HepG2 (cell line): Measurements from ENCODE around the gene TMED5. TPM values are rescaled to one million over a fixed set of nuclear protein-coding genes. Genes with fewer than 3 reads are reported as not detected.

Source experiments
- ATAC-seq: fragments of 200-7000 bp; cut with Tn5 transposase; 3 replicates; pipeline ENCODE4 v1.9.1; 2020; ENCODE audit warnings: mild to moderate bottlenecking, moderate library complexity
- BruUV-seq: library from RNA; stranded (reverse); fragments of 400-500 nt; replicated peaks from 2 replicates; lab custom pipeline; 2021; lab: Mats Ljungman, UMichigan
- CTCF ChIA-PET: fragments of 300-600 bp; formaldehyde crosslinking; extraction: SDS; loops from one replicate; lab custom pipeline; 2021; ENCODE audit warnings: low total read pairs, inconsistent platforms, low intra/inter-chr PET ratio; lab: Yijun Ruan, JAX
- POLR2A ChIA-PET: fragments of 350-600 bp; sonication (Branson Sonifier 250); formaldehyde crosslinking; loops from one replicate; lab custom pipeline; 2020; ENCODE audit warnings: antibody characterized with exemption, inconsistent platforms; lab: Yijun Ruan, JAX
- DNase-seq: peaks from one replicate; pipeline ENCODE4 v3.0.0-alpha.2; 2015; ENCODE audit warnings: low spot score
- FAIRE-seq: peaks from 3 replicates; lab custom pipeline; 2011; peaks lifted over from hg19 to GRCh38; lab: Jason Lieb, UNC
- H2AFZ ChIP-seq: one replicate; pipeline ENCODE4 v1.6.1; 2011; ENCODE audit warnings: low read length, inconsistent platforms
- H3K27ac ChIP-seq: fragments of 300-600 bp; 3 replicates; pipeline ENCODE4 v1.8.0; 2011; ENCODE audit warnings: mixed run types, mild to moderate bottlenecking, mixed read lengths, low read length, inconsistent platforms; ENCODE audit not compliant: insufficient read depth; ENCODE audit errors: extremely low read length
- H3K27me3 ChIP-seq, 2 experiments: fragments of 200-600 bp in 1 of 2; 2 replicates in 1 of 2; 3 replicates in 1 of 2; pipeline versions ENCODE4 v1.6.0 to v1.8.0; 2011; ENCODE audit warnings: low read length in 2 of 2, mild to moderate bottlenecking in 2 of 2, moderate library complexity in 2 of 2, inconsistent platforms in 1 of 2; ENCODE audit not compliant: insufficient read depth in 2 of 2, control insufficient read depth in 1 of 2
- H3K36me3 ChIP-seq, 2 experiments: fragments of 200-600 bp in 1 of 2; replicated peaks in 1 of 2; 2 replicates in 1 of 2; 3 replicates in 1 of 2; pipeline versions ENCODE4 v1.5.1 to v1.8.0; 2011; ENCODE audit warnings: low read length in 2 of 2, inconsistent platforms in 1 of 2; ENCODE audit not compliant: insufficient read depth in 2 of 2, control insufficient read depth in 1 of 2
- H3K4me1 ChIP-seq: 2 replicates; pipeline ENCODE4 v1.5.1; 2012; ENCODE audit warnings: low read length, inconsistent platforms; ENCODE audit not compliant: insufficient read depth
- H3K4me2 ChIP-seq: 2 replicates; pipeline ENCODE4 v1.6.0; 2011; ENCODE audit warnings: low read depth, low read length, inconsistent platforms
- H3K4me3 ChIP-seq, 3 experiments: fragments of 200-600 bp in 1 of 3; sonication (generic), shearing (Covaris generic) in 1 of 3; replicated peaks in 1 of 3; 2 replicates each; pipeline ENCODE4 v1.5.1; 2011 to 2016; ENCODE audit warnings: low read length in 3 of 3, inconsistent platforms in 2 of 3, low read depth in 2 of 3, mild to moderate bottlenecking in 2 of 3, control low read depth in 1 of 3, mixed read lengths in 1 of 3; ENCODE audit not compliant: insufficient read depth in 1 of 3
- H3K79me2 ChIP-seq: one replicate; pipeline ENCODE4 v1.6.1; 2011; ENCODE audit warnings: low read length, inconsistent platforms; ENCODE audit not compliant: insufficient read depth
- H3K9ac ChIP-seq: 2 replicates; pipeline ENCODE4 v1.6.0; 2011; ENCODE audit warnings: mild to moderate bottlenecking, low read depth, low read length, inconsistent platforms; ENCODE audit not compliant: insufficient read depth
- H3K9me3 ChIP-seq: 2 replicates; pipeline ENCODE4 v1.5.1; 2012; ENCODE audit warnings: mild to moderate bottlenecking, low read length
- H4K20me1 ChIP-seq: 2 replicates; pipeline ENCODE4 v1.6.0; 2011; ENCODE audit warnings: inconsistent platforms, mild to moderate bottlenecking, low read length, moderate library complexity; ENCODE audit not compliant: insufficient read depth
- ATF6 ChIP-seq: sonication (generic); formaldehyde crosslinking; conservative IDR thresholded peaks from 2 replicates; pipeline ENCODE4 v1.4.0; 2020; ENCODE audit warnings: missing genetic modification reagents
- CHCHD3 ChIP-seq: sonication (generic); formaldehyde crosslinking; IDR thresholded peaks from 2 replicates; pipeline ENCODE4 v1.8.0; 2022; ENCODE audit warnings: mild to moderate bottlenecking, missing genetic modification reagents, moderate library complexity
- DPF2 ChIP-seq: sonication (generic); formaldehyde crosslinking; IDR thresholded peaks from 2 replicates; pipeline ENCODE4 v1.4.0; 2020; ENCODE audit warnings: mild to moderate bottlenecking, low read depth, missing genetic modification reagents, borderline replicate concordance
- ELK4 ChIP-seq: sonication (generic); formaldehyde crosslinking; IDR thresholded peaks from 2 replicates; pipeline ENCODE4 v1.9.0; 2021; ENCODE audit warnings: missing genetic modification reagents, borderline replicate concordance
- ETV5 ChIP-seq: IDR thresholded peaks from 2 replicates; pipeline ENCODE4 v1.6.1; 2018; ENCODE audit warnings: missing biosample characterization, missing genetic modification reagents, inconsistent platforms, borderline replicate concordance
- HOXA9 ChIP-seq: sonication (generic); formaldehyde crosslinking; IDR thresholded peaks from 2 replicates; pipeline ENCODE4 v1.8.1; 2022; ENCODE audit warnings: missing genetic modification reagents, mild to moderate bottlenecking, moderate library complexity, borderline replicate concordance
- NFE2L1 ChIP-seq: sonication (generic); formaldehyde crosslinking; IDR thresholded peaks from 2 replicates; pipeline ENCODE4 v1.4.0; 2020; ENCODE audit warnings: missing genetic modification reagents, mild to moderate bottlenecking, borderline replicate concordance
- NFYC ChIP-seq: IDR thresholded peaks from 2 replicates; pipeline ENCODE4 v1.6.1; 2016; ENCODE audit warnings: missing genetic modification reagents, missing compliant biosample characterization
- NRL ChIP-seq: sonication (generic); formaldehyde crosslinking; IDR thresholded peaks from 2 replicates; pipeline ENCODE4 v1.5.0; 2020; ENCODE audit warnings: missing genetic modification reagents, mild to moderate bottlenecking, moderate library complexity, borderline replicate concordance
- PITX1 ChIP-seq: sonication (generic); formaldehyde crosslinking; IDR thresholded peaks from 2 replicates; pipeline ENCODE4 v1.5.1; 2020; ENCODE audit warnings: mild to moderate bottlenecking, missing genetic modification reagents
- PLSCR1 ChIP-seq: sonication (generic); formaldehyde crosslinking; IDR thresholded peaks from 2 replicates; pipeline ENCODE4 v1.5.0; 2020; ENCODE audit warnings: missing genetic modification reagents, mild to moderate bottlenecking, borderline replicate concordance
- TRIM22 ChIP-seq: fragments of 450-650 bp; IDR thresholded peaks from 2 replicates; pipeline ENCODE4 v1.6.1; 2017
- ZFP1 ChIP-seq: IDR thresholded peaks from 2 replicates; pipeline ENCODE4 v1.6.1; 2016
- ZFP82 ChIP-seq: sonication (generic); formaldehyde crosslinking; IDR thresholded peaks from 2 replicates; pipeline ENCODE4 v1.5.1; 2020; ENCODE audit warnings: mild to moderate bottlenecking, missing genetic modification reagents, borderline replicate concordance
- WGBS: methylation state at CpG from one replicate; pipeline ENCODE4 v1.1.6; 2017; ENCODE audit warnings: low lambda C conversion rate; 5-methylcytosine and 5-hydroxymethylcytosine counted together
- in situ Hi-C: cut with HindIII; loops from 2 replicates; pipeline ENCODE4 v1.10.0; 2017; ENCODE audit warnings: low pct_unique_long_range_greater_than_20kb; ENCODE audit not compliant: extremely low pct_ligation_motif_present
- intact Hi-C: fragments of 100-400 bp; cut with micrococcal nuclease; formaldehyde crosslinking; loops from one replicate; pipeline ENCODE4 v1.10.0; 2022; ENCODE audit not compliant: unreplicated experiment
- polyA plus RNA-seq, 8 experiments: library from polyadenylated mRNA; depleted of rRNA in 3 of 8; stranded (reverse) in 7 of 8; unstranded in 1 of 8; fragments of >200 nt; fragmentation: Illumina TruSeq in 4 of 8; extraction: Trizol in 4 of 8; gene quantifications; 2 replicates each; pipeline versions ENCODE4 v1.2.1 to v1.2.3, GENCODE V29; 2011 to 2016; ENCODE audit warnings: low read depth in 4 of 8, missing spikeins in 1 of 8, mixed read lengths in 1 of 8; ENCODE audit not compliant: insufficient read depth in 1 of 8
- total RNA-seq, 5 experiments: library from RNA; depleted of rRNA; stranded (reverse); fragments of >200 nt; fragmentation: Illumina TruSeq; extraction: Trizol; gene quantifications; 2 replicates each; pipeline ENCODE4 v1.2.3, GENCODE V29; 2016; ENCODE audit warnings: low read depth in 1 of 5

The TMED5 gene
- total and polyA plus RNA-seq, 2 of the 13 experiments (the other 11 are each of a cell fraction or from before 2014, with no cell fraction given): 58.1 to 99.0 TPM

GRCh38 chr1:93107395-93107794, 72.8 kb downstream of the TMED5 start:
- ChIA-PET CTCF (no interaction called here), POLR2A (no interaction called here)
- no peaks in the 10 kb centered on the region for H4K20me1 ChIP-seq
- no peak overlapping the region for H2AFZ ChIP-seq
- FAIRE-seq (no peak), ATAC-seq (no peak), DNase-seq (no peak)
- intact Hi-C loops: no loop called here
- H3K27ac ChIP-seq: no peak overlapping the region
- H3K4me2 ChIP-seq: no peak overlapping the region
- BruUV-seq: no TSS peak
- peaks cover 79% of the 10 kb centered on the region for H3K79me2 ChIP-seq
- no peaks in the 10 kb centered on the region for H3K27me3 ChIP-seq
- H3K4me3 ChIP-seq: no peak overlapping the region
- no peaks in the 10 kb centered on the region for H3K4me1 ChIP-seq
- H3K9ac ChIP-seq: no peak overlapping the region
- in situ Hi-C loops: no loop called here
- H3K9me3 ChIP-seq: no peaks in the 10 kb centered on the region
- WGBS: 100% methylated on average over 4 of the region's 4 CpGs
- peaks cover 1 to 12% of the 10 kb centered on the region in 2 experiments; a peak in 3 of 5 replicates for H3K36me3 ChIP-seq
- no peak for TF ChIP-seq ETV5 (CRISPR knock-in tag)
- TF ChIP-seq ZFP1: peak; percentile 71; the same call in 1 of the 2 replicates
- no peak for TF ChIP-seq NFYC (CRISPR knock-in tag)

- in situ Hi-C loops: no loop called here
- Histone ChIP-seq H3K4me1 (no peaks in the 10 kb centered on the region), H3K4me2 (no peak overlapping the region), H3K9ac (no peak overlapping the region), H3K9me3 (no peaks in the 10 kb centered on the region), H3K79me2 (peaks cover 85% of the 10 kb centered on the region), H3K27ac (no peak overlapping the region), H2AFZ (no peak overlapping the region), H3K27me3 (no peaks in the 10 kb centered on the region), H3K36me3 (peaks cover 1 to 12% of the 10 kb centered on the region in 2 experiments; a peak in 3 of 5 replicates), H3K4me3 (no peak overlapping the region), H4K20me1 (0 out of 2 replicates have a peak, but pooled peaks cover 3% of the 10 kb centered on the region)
- DNase-seq (no peak), ATAC-seq (no peak), FAIRE-seq (no peak)
- intact Hi-C loops: no loop called here
- CTCF ChIA-PET: no interaction called here
- POLR2A ChIA-PET: no interaction called here
- WGBS: 95% methylated on average over 2 of the region's 2 CpGs
- BruUV-seq: no TSS peak
- TF ChIP-seq ELK4 (CRISPR knock-in tag): no peak
- no peak for TF ChIP-seq PLSCR1
- no peak for TF ChIP-seq NFE2L1 (CRISPR knock-in tag)
- TF ChIP-seq ATF6 (CRISPR knock-in tag): no peak
- TF ChIP-seq PITX1: no peak
- TF ChIP-seq ZFP82 (CRISPR knock-in tag): no peak
- no peak for TF ChIP-seq CHCHD3 (CRISPR knock-in tag)
- TF ChIP-seq TRIM22: no peak
- no peak for TF ChIP-seq DPF2
- no peak for TF ChIP-seq NRL (CRISPR knock-in tag)
- no peak for TF ChIP-seq HOXA9 (CRISPR knock-in tag)
Observed at GRCh38 chr1:93106226-93106625, 74.0 kb downstream of the TMED5 start.
